ENCODE data around the gene CEP164. TPM values are rescaled to one million over a fixed set of nuclear protein-coding genes. Genes with fewer than 3 reads are reported as not detected.
"Not testable (repeated sequence)": the region's sequence is repeated elsewhere in the genome, so short reads cannot be mapped to it uniquely, and the experiment has no call there.

The CEP164 gene
- total RNA-seq, 1 donor from 2014 or later: 16.7 TPM

- no peak for ATAC-seq
Observed at GRCh38 chr11:117443266-117444186, 115.9 kb downstream of the CEP164 start.

GRCh38 chr11:117444256-117444655 is 116.6 kb downstream of the CEP164 start:
- no peak for ATAC-seq

GRCh38 chr11:117444711-117445658 is 117.3 kb downstream of the CEP164 start:
- ATAC-seq: no peak

- ATAC-seq: no peak
Observed at GRCh38 chr11:117449111-117449693, 121.5 kb downstream of the CEP164 start.

GRCh38 chr11:117453886-117454563 is 126.4 kb downstream of the CEP164 start:
- ATAC-seq: no peak

GRCh38 chr11:117454564-117454917 is 126.9 kb downstream of the CEP164 start:
- ATAC-seq: no peak

- ATAC-seq: no peak
Observed at GRCh38 chr11:117456027-117456720, 128.5 kb downstream of the CEP164 start.

GRCh38 chr11:117456721-117457029 is 129.0 kb downstream of the CEP164 start:
- not testable (repeated sequence) for ATAC-seq

GRCh38 chr11:117457031-117457785 is 129.6 kb downstream of the CEP164 start:
- no peak for ATAC-seq

- no peak for ATAC-seq
Observed at GRCh38 chr11:117457835-117458234, 130.2 kb downstream of the CEP164 start.

- no peak for ATAC-seq
Observed at GRCh38 chr11:117458275-117459122, 130.8 kb downstream of the CEP164 start.

- no peak for ATAC-seq
Observed at GRCh38 chr11:117459123-117459978, 131.7 kb downstream of the CEP164 start.

GRCh38 chr11:117459979-117460300 is 132.3 kb downstream of the CEP164 start:
- no peak for ATAC-seq

- no peak for ATAC-seq
Observed at GRCh38 chr11:117461396-117462182, 133.9 kb downstream of the CEP164 start.

- ATAC-seq: no peak
Observed at GRCh38 chr11:117462183-117462863, 134.7 kb downstream of the CEP164 start.

- no peak for ATAC-seq
Observed at GRCh38 chr11:117462864-117463247, 135.2 kb downstream of the CEP164 start.

Data from esophagus mucosa (tissue), 1 donor.